Upper lobe of left lung (tissue), 4 donors: Measurements from ENCODE around the gene TOP2A.

ENCODE experiments used
- EP300 ChIP-seq, 4 donors: sonication (generic); formaldehyde crosslinking; IDR thresholded peaks; one replicate each; pipeline ENCODE4 v1.5.1; 2017; ENCODE audit warnings: antibody characterized with exemption in 4 of 4, control low read depth in 2 of 4
- POLR2AphosphoS5 ChIP-seq, 2 donors: sonication (generic); formaldehyde crosslinking; IDR thresholded peaks; one replicate each; pipeline ENCODE4 v1.5.1; 2017; ENCODE audit warnings: antibody characterized with exemption in 2 of 2

DNA sequence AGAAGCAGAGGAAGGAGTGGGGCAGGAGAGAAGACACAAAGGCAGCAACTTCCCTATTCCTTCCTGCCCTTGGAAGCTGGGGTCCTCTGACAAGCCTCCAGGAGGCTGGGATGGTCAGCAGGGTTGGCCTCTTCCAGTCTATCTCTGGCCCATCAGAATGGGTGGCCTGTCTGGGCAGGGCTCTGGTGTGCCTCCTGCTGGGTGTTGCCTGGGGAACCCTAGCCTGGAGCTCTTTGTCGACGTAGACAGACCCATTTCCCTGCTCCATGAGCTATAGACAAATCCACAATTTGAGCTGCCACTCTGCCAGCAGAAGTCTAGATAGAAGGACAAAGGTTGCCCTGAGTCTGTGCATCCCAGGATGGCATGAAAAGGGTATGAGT lies 36.9 kb upstream of the TOP2A start:
- TF ChIP-seq POLR2AphosphoS5 (IDR thresholded peaks at IDR 0.05) (no peak), EP300 (IDR thresholded peaks at IDR 0.05) (no peak)
